ENCODE results near the gene ADNP2.

GRCh38 chr18:80159713-80160636 lies 50.9 kb downstream of the ADNP2 start:
- TF ChIP-seq CTCF (IDR thresholded peaks at IDR 0.05): peak; percentile 40 to 71 (median 54)
- TF ChIP-seq POLR2A (IDR thresholded peaks at IDR 0.05): no peak

Data from heart left ventricle (tissue), 13 donors.